HK-2 (cell line): Measurements from ENCODE around the gene GRP.
A peak's percentile ranks its signal among the peaks of the same experiment; 100 is the strongest.

Experiments
- DNase-seq: peaks from one replicate; pipeline ENCODE4 v3.0.0-alpha.2; 2018; ENCODE audit not compliant: unreplicated experiment

Gene GRP

GRCh38 chr18:59267503-59268126 lies 47.7 kb downstream of the GRP start:
- no peak for DNase-seq

GRCh38 chr18:59268127-59268720 lies 48.3 kb downstream of the GRP start:
- no peak for DNase-seq

GRCh38 chr18:59268721-59269562 lies 49.0 kb downstream of the GRP start:
- DNase-seq = peak; percentile 47

GRCh38 chr18:59269563-59270119 lies 49.7 kb downstream of the GRP start:
- no peak for DNase-seq

- DNase-seq = no peak
Measured at GRCh38 chr18:59270689-59271257, 50.8 kb downstream of the GRP start.

GRCh38 chr18:59271606-59272220 lies 51.8 kb downstream of the GRP start:
- no peak for DNase-seq

GRCh38 chr18:59272221-59272888 lies 52.4 kb downstream of the GRP start:
- no peak for DNase-seq

GRCh38 chr18:59272891-59273758 lies 53.2 kb downstream of the GRP start, which contains the start of gene RAX:
RAX (minus strand) TSS chr18:59273454; CDS start chr18:59273206, 248 bp downstream.
- DNase-seq = no peak

GRCh38 chr18:59273759-59274532 lies 54.0 kb downstream of the GRP start:
- DNase-seq = no peak

- DNase-seq = no peak
Measured at GRCh38 chr18:59274533-59274928, 54.6 kb downstream of the GRP start.

GRCh38 chr18:59275406-59275949 lies 55.5 kb downstream of the GRP start:
- DNase-seq = no peak

- DNase-seq = no peak
Measured at GRCh38 chr18:59276047-59276446, 56.1 kb downstream of the GRP start.

- no peak for DNase-seq
Measured at GRCh38 chr18:59278793-59279192, 58.8 kb downstream of the GRP start.

GRCh38 chr18:59279193-59279592 lies 59.2 kb downstream of the GRP start:
- no peak for DNase-seq

- no peak for DNase-seq
Measured at GRCh38 chr18:59279722-59280121, 59.8 kb downstream of the GRP start.
